GM19455 (cell line): ENCODE data around the gene SLC25A46.
A peak's percentile ranks its signal among the peaks of the same experiment; 100 is the strongest.
"Not testable (repeated sequence)": the region's sequence is repeated elsewhere in the genome, so short reads cannot be mapped to it uniquely, and the experiment has no call there.

Experiments used
- ATAC-seq: cut with Tn5 transposase; IDR thresholded peaks from one replicate; pipeline ENCODE4 v1.9.1; 2021; ENCODE audit not compliant: unreplicated experiment

SLC25A46 gene

DNA sequence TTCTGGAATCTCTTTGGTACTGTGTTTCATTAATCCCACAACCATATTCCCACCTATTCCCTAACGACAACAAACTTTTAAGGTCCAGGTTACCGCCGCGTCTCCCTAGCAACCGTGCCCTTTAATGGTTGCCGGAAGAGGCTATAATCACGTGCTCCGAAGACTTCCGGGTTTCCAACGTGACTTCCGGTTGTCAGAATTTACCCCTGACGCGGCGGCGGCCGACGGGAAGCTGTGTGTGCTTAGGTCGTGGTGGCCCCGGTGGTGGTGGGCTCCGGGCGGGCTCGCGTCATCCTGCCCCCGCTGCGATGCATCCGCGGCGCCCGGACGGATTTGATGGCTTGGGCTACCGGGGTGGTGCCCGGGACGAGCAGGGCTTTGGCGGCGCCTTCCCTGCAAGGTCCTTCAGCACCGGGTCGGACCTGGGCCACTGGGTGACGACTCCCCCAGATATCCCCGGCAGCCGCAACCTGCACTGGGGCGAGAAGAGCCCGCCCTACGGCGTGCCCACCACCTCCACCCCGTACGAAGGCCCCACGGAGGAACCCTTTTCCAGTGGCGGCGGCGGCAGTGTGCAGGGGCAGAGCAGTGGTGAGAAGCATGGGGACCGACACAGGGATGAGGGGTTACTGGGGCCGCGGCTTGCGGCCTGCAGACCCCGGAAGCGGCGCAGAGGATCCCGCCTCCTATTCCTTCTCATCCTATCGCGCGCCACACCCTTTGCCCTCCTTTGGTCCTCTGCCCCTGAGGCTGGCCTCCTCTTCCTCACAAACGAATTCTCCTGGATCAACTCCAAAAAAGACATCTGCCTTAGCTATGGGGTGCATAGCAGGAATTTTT, at the start of gene SLC25A46:
TSS of gene SLC25A46 (plus strand) at position 196 of the 840 bp plus-strand sequence. CDS start at position 309, 113 bp downstream.
- peak; percentile 98 for ATAC-seq

DNA sequence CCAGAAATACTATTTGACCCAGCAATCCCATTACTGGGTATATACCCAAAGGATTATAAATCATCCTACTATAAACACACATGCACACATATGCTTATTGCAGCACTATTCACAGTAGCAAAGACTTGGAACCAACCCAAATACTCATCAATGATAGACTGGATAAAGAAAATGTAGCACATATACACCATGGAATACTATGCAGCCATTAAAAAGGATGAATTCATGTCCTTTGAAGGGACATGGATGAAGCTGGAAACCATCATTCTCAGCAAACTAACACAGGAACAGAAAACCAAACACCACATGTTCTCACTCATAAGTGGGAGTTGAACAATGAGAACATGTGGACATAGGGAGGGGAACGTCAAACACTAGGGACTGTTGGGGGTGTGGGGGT, 48.2 kb upstream of the SLC25A46 start:
- ATAC-seq: not testable (repeated sequence)

DNA sequence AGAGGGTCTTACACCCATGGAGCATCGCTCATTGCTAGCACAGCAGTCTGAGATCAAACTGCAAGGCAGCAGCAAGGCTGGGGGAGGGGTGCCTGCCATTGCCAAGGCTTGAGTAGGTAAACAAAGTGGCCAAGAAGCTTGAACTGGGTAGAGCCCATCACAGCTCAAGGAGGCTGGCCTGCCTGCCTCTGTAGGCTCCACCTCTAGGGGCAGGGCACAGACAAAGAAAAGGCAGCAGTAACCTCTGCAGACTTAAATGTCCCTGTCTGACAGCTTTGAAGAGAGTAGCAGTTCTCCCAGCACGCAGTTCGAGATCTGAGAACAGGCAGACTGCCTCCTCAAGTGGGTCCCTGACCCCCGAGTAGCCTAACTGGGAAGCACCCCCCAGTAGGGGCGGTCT, 46.1 kb upstream of the SLC25A46 start:
- not testable (repeated sequence) for ATAC-seq

DNA sequence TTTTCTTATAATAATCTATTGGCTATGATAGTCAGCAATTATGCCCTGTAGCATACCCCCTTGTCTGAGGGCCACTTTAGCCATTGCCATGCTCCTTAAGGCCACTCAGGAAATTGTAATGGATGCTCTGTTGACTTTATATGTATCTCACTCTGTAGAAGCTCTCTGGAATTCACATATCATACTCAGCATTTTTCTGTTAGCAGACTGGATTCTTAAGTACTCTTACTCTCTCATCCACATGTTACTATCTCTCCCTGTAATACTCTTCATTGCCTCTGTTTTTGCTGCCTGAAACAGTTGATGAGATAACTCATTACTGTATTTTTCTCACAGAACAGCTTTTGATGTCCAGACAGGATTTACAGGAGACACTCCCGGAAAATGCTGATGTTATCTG, 36.5 kb upstream of the SLC25A46 start:
- ATAC-seq: no peak

DNA sequence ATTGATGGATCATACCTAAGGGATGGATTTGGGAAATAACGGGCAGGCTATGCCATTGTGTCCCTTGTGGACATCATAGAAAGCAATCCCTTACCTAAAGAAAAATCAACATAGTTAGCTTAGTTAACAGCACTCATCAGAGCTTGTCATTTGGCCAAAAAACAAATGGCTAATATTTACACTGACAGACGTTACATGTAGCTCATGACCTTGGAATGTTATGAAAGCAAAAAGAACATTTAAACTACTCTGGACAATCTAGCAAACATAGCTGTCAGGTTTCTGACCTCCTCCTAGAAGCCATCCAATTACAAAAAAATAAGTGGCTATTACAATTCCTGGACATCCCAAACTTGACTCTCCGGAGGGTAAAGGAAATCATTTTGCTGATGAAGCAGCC, 36.1 kb upstream of the SLC25A46 start:
- ATAC-seq: no peak

DNA sequence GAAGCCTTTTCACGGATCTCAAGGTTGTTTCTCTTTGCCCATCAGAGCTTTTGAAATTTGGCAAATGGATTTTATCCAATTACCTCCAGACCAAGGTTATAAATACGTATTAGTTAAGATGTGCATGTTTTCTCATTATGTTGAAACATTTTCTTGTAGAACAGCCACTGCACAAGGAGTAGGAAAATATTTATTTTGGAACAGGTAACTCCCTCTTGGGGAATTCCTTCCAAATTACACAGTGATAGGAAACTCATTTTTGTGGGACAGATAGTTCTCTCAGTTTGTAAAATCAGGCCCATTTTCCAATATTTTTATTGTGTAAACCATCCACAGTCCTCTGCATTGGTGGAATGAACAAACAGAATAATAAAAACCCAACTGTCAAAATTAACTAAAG, 35.3 kb upstream of the SLC25A46 start:
- ATAC-seq: no peak

DNA sequence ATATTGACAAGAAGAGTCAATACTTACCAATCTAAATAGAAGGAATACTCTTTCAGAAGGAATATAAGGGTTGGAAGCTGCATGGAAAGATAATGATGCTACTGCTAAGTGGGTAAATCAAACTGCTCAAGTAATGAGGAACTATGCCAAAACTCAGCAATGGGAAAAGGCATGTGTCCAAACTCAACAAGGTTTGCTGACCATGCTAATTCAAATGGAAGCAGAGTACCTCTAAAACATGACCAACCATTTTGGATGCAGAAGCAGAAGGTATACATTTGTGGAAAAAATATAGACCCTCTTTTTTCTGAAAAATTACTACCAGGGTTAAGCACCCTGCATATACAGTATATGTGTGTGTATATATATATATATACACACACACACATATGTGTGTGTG, 33.5 kb upstream of the SLC25A46 start:
- ATAC-seq: no peak

DNA sequence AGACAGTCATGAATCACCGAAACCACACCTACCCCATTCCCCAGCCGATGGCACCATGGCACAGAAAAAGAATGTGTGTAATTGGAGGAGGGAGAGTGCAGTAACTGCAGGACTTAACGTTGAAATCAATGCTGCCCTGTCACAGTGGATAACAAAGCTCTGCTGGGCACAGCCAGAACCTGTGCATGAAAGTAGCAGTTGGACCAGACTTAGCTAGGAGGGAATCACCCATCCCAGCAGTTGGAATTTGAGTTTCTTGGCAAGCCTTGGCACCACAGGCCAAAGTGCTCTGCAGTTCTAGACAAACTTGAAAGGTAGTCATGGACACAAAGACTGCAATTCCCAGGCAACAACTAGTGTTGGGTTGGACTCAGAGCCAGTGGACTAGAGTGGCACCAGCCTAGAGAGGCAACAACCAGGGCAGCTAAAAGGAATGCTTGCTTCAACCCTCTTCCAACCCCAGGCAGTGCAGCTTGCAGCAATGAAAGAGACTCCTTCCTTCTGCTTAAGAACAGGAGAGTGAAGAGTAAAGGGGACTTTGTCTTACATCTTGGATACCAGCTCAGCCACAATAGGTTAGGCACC, 31.5 kb upstream of the SLC25A46 start:
- no peak for ATAC-seq

DNA sequence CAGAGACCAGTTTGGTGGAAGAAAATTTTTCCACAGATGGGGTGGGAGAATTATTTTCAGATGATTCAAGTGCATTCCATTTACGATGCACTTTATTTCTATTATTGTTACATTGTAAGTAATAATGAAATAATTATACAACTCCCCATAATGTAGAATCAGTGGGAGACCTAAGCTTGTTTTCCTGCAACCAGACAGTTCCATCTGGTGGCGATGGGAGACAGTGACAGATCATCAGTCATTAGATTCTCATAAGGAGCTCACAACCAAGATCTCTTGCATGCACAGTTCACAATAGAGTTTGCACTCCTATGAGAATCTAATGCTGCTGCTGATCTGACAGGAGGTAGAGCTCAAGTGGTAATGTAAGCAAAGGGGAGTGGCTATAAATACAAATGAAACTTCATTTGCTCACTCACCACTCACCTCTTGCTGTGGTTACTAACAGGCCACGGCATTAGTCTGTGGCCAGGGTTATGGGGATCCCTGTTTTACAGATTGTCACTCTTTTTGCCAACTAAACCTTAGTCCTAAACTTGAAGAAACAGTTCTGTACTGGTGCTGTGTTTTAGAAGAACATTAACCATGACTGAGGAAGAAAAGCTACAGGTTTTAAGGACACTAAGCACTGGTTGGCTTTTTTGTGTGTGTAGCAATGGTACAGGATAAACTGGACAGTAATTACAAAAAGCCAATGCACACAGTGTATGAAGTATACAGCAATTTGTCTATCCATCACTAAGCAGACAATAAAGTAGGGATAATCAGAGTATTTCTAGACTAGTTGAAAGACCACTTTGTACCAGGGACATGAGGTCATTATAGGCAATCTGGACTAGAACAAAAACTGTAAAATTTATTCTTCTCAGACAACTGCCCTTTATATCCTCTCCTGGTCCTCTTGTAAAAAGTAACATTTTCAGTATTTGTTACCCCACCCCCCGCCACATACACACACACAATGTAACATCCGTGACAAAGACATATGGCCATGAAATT, 22.3 kb upstream of the SLC25A46 start:
- ATAC-seq: no peak

DNA sequence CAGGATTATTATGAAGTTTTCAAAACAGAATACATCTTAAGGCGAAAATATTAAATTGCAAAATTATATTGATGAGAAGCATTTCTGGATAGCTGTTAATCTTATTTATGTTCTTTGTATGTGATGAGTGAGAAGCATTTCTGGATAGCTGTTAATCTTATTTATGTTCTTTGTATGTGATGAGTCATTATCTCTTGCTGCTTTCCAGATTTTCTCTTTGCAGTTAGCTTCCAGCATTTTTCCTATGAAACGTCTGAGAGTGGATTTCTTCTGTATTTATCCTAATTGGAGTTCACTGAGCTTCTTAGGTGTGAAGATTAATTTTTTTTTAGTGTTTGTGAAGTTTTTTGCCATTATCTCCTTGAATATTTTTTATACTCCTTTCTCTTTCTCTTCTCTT, 20.5 kb upstream of the SLC25A46 start:
- no peak for ATAC-seq

DNA sequence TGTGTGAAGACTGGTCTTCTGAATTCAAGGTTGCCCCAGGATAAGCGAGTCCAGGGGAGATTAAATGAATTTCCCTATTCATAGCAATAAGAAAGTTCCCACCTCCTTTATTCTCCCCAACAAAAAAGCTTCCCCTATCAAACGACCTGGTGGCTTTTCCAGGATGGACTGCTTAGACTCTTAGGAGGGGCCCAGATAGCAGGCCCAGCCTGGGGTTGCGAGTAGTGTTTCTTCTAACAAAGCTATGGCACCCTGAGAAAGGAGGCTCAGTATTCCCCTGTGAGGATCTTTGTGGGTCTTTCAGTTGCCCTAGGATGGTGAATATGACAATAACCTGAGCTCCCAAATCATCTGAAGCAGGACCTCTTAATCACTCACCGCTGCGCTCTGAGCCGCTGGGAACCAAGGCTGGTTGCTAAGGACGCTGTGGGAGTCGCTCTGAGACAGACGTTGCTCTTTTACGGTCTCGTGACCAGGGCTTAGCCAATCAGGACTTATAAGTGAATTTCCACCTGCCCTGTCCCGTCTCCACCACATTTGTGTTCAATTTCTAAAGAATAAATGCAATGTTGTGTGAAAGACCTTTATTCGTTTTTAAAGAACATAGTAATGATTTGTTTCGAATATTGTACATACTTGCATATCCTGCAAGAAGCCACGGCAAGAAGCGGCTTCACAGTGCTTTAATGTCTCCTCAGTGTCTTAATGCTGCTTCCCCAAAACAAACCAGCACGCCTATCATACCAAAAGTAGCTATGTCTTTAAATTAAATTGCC, 12.4 kb upstream of the SLC25A46 start, which contains the start of gene TMEM232:
TSS of gene TMEM232 (minus strand) at position 423 of the 776 bp plus-strand sequence. CDS start 59,319 bp downstream, outside the sequence.
- ATAC-seq: peak; percentile 99

DNA sequence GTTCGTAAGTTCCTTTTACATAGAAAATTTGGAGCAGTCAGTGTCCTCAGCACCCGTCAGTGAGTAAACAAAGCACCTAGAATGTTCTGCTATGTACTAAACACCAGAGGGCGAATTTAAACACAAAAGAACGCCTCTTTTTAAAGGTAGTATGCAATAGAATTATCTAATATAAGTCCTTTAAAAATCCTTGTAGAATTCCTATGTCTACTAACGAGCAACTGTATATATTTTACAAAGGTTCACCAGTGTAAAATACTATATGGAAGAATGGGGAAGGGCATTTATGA, 11.8 kb upstream of the SLC25A46 start:
- ATAC-seq: peak; percentile 40

DNA sequence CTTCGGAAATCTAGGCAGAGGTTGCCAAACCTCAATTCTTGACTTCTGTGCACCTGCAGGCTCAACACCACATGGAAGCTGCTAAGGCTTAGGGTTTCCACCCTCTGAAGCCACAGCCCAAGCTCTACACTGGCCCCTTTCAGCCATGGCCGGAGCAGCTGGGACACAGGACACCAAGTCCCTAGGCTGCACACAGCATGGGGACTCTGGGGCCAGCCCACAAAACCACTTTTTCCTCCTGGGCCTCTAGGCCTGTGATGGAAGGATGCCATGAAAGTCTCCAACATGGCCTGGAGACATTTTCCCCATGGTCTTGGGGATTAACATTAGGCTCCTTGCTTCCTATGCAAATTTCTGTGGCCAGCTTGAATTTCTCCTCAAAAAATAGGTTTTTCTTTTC, 7.3 kb upstream of the SLC25A46 start:
- not testable (repeated sequence) for ATAC-seq

DNA sequence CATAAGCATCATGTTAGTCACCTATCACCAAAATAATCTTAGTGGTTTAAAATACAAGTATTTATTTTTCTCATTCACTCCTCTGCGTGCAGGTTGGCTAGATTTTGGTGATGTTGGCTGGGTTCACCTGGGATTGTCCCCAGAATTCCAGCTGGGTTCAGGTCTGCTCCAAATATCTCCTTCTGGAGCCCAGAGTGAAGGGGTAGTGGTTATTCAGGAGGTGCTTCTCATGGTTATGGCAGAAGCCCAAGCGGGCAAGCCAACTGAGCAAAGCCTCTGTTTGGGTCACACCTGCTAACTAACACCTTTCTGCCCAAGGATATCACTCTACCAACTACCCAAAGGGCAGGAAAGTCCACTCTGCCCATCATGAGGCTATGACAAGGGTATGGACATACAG, 4.7 kb upstream of the SLC25A46 start:
- no peak for ATAC-seq

DNA sequence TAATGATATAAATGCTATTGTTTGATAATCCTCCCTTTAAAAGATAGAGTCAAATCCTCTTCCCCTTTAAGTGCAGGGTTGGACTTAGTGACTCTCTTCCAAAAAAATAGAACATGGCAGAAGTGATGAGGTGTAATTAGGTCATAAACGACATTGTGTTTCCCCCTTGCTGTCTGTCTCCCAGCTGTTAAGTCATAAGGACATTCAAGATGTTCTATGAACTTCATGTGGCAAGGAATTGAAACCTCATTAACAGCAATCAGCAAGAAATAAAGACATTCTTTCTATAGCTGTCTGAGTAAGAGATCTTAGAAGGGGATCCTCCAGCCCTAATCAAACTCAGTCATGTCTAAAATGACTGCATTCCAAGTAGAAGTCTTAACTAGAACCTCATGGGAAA, 3.3 kb upstream of the SLC25A46 start:
- no peak for ATAC-seq

DNA sequence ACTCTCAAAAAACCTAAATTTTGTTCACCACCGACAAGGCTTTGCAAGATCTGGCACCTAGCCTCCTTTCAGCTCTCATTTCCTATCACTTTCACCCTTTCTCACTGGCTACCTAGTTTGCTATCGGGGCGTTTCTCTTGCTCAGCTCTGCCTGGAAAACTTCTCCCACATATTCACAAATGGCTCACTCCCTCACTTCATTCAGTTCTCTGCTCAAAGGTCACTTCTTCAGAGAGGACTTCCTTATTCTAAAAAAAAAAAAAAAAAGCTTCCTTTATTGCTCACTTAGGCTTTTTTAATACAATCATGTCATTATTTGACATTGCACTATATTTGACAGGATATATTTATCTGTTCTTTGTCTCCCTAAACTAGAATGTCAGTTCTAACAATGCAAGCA, 2.1 kb upstream of the SLC25A46 start:
- ATAC-seq: no peak

DNA sequence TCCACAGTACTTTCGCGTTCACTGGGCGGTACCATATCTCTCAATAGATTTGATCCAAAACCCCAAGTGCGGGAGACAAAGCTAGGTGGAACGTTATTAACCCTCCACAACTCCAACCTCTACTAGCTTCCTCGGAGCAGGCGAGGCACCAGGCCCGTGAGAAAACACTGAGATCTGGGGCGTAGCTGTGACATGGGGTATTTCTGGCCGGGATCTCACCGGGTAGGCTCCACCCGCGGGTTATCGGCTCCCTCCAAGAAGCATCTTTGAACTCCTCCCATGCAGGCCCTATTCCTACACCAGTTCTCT, 350 bp upstream of the SLC25A46 start:
- ATAC-seq: peak; percentile 66

DNA sequence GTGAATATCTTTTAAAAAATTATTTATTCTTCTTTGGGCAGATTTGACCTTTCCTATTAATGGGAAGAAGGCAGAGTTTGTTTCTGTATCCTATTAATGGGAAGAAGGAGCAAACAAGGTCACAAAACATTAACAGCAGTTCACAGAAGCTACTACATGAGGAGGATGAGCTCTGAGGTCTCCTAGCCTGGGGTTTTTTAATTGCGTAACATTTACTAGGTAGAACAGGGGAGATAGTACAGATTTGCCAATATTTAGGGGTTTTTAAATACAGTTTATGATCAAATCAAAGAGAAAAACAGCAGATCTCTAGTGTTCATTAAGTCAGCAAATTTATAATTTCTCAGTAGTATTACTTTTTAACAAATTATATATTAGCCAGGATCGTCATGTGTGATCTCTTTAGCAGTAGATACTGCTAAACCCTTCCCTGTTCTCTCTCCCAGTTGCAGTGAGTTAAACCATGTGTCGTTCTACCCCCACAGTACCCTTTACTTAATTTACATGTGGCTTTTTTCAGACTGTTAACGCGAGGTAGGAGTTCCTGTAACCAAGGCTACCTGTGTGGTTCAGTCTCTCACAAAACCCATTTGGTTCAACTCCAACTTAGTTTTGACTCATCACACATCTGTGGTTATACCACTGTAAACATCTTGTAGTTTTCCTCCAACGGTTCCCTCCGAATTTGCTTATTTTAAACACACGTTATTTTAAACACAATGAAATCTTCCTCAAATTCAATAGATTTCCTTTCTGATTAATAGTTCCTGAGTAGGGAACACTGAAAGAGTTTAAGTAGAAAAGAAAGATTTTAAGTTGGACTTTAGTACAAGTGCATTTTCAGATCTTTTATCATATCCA, 13.3 kb downstream of the SLC25A46 start:
- ATAC-seq: peak; percentile 99

DNA sequence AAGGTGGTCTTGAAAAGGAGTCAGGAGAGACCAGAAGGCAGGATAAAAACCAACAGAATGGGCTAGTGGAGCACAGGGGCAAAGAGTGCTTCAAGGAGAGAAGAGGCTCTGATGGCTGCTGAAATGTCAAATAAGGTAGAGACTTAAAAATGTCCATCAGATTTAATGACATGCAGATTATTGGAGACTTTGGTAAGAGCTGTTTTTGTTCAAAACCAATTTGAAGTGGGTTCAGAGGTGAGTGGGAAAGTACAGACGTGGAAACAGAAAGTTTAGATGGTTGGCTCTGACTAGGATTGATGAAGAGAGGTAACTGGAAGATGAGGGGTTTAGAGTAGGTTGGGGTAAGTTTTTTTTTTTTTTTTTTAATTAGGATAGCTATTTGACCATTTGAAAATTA, 14.1 kb downstream of the SLC25A46 start:
- peak; percentile 8 for ATAC-seq

DNA sequence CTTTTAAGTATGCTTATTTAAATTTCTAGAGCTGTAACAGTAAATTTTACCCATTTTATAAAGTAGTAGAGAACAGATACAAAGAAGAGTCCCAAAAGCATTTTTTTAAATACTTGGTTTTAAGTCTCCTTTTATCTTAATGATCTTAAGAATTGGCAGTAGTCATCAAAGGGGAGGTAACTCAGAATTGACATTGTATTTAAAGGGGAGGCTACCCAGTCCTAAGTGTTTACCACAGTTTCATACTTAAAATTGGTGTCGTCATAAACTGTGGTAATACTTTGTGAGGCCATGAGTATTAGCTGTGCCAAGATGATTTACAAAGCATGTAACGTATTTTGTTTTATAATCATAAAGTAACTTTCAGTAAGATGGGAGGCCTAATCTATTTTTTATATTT, 14.8 kb downstream of the SLC25A46 start:
- no peak for ATAC-seq
